GM12878 (cell line): ENCODE data around the gene UBR2. TPM values are rescaled to one million over a fixed set of nuclear protein-coding genes. Genes with fewer than 3 reads are reported as not detected.
A peak's percentile ranks its signal among the peaks of the same experiment; 100 is the strongest.

Experiments
- ASH2L ChIP-seq: fragments of 300-600, 200-600 bp; sonication (generic); IDR thresholded peaks from 2 replicates; pipeline ENCODE4 v1.6.1; 2017; ENCODE audit warnings: low read depth, mild to moderate bottlenecking, borderline replicate concordance
- BACH1 ChIP-seq: fragments of 450-650 bp; IDR thresholded peaks from 2 replicates; pipeline ENCODE4 v1.6.1; 2017; ENCODE audit warnings: mild to moderate bottlenecking, borderline replicate concordance
- BCL11A ChIP-seq: IDR thresholded peaks from 2 replicates; pipeline ENCODE4 v1.6.1; 2011; ENCODE audit warnings: low read depth, low read length
- CBX3 ChIP-seq: fragments of 200-600 bp; sonication (generic); IDR thresholded peaks from 2 replicates; pipeline ENCODE4 v1.6.1; 2016; ENCODE audit warnings: low read depth, borderline replicate concordance
- HDGF ChIP-seq: fragments of 450-650 bp; IDR thresholded peaks from 2 replicates; pipeline ENCODE4 v1.6.1; 2016; ENCODE audit warnings: antibody characterized with exemption
- MYC ChIP-seq: IDR thresholded peaks from 2 replicates; pipeline ENCODE4 v1.6.1; 2011; ENCODE audit warnings: mild to moderate bottlenecking, low read length, moderate library complexity, inconsistent platforms; ENCODE audit not compliant: insufficient read depth, insufficient replicate concordance, insufficient read length, severe bottlenecking
- NR2C1 ChIP-seq: fragments of 450-650 bp; IDR thresholded peaks from 2 replicates; pipeline ENCODE4 v1.6.1; 2017; ENCODE audit warnings: antibody characterized with exemption, mild to moderate bottlenecking, moderate library complexity
- PAX5 ChIP-seq: IDR thresholded peaks from 2 replicates; pipeline ENCODE4 v1.6.1; 2011; ENCODE audit warnings: low read depth, low read length, borderline replicate concordance
- RCOR1 ChIP-seq: conservative IDR thresholded peaks from 2 replicates; pipeline ENCODE4 v1.6.1; 2012; ENCODE audit warnings: low read depth, low read length, improper control_type of control experiment
- RFX5 ChIP-seq: IDR thresholded peaks from 2 replicates; pipeline ENCODE4 v1.6.1; 2011; ENCODE audit warnings: low read depth, low read length, improper control_type of control experiment
- SMAD1 ChIP-seq: fragments of 450-650 bp; IDR thresholded peaks from 2 replicates; pipeline ENCODE4 v1.6.1; 2018; ENCODE audit warnings: mild to moderate bottlenecking, low read depth; ENCODE audit not compliant: partially characterized antibody
- SMARCA5 ChIP-seq: fragments of 450-650 bp; IDR thresholded peaks from 2 replicates; pipeline ENCODE4 v1.6.1; 2017; ENCODE audit warnings: mild to moderate bottlenecking
- SREBF2 ChIP-seq: IDR thresholded peaks from 2 replicates; pipeline ENCODE4 v1.6.1; 2012; ENCODE audit warnings: mild to moderate bottlenecking, low read length
- ZNF217 ChIP-seq: fragments of 450-650 bp; IDR thresholded peaks from 2 replicates; pipeline ENCODE4 v1.6.1; 2017; ENCODE audit warnings: antibody characterized with exemption, mild to moderate bottlenecking
- ZNF622 ChIP-seq: fragments of 450-650 bp; IDR thresholded peaks from 2 replicates; pipeline ENCODE4 v1.6.1; 2017; ENCODE audit warnings: mild to moderate bottlenecking, inconsistent platforms
- polyA plus RNA-seq, 11 experiments: library from polyadenylated mRNA; depleted of rRNA in 4 of 11; unstranded in 6 of 11; stranded (reverse) in 5 of 11; fragments of >200 nt; fragmentation: Nextera tagmentation in 4 of 11; fragmentation: Illumina TruSeq in 1 of 11; extraction: Ambion mirVana in 4 of 11; extraction: Trizol in 1 of 11; gene quantifications; 1 replicate in 1 of 11; 2 replicates in 10 of 11; pipeline versions ENCODE4 v1.2.1 to v1.2.3, GENCODE V29; 2011 to 2016; ENCODE audit warnings: inconsistent platforms in 2 of 11, missing spikeins in 2 of 11, low read depth in 1 of 11
- total RNA-seq, 4 experiments: library from RNA; depleted of rRNA in 3 of 4; stranded (reverse); fragments of >200 nt in 3 of 4; fragmentation: Illumina TruSeq in 1 of 4; extraction: Trizol in 1 of 4; gene quantifications; 2 replicates each; pipeline versions ENCODE4 v1.2.1 to v1.2.3, GENCODE V29; 2013 to 2021
- TF ChIP-seq, protein P1 (sequence below): fragments of 450-650 bp; IDR thresholded peaks from 2 replicates; pipeline ENCODE4 v1.6.1; 2017; ENCODE audit warnings: antibody characterized with exemption, mild to moderate bottlenecking, moderate library complexity
- TF ChIP-seq, protein P2 (sequence below): fragments of 450-650 bp; conservative IDR thresholded peaks from 2 replicates; pipeline ENCODE4 v1.6.1; 2017; ENCODE audit warnings: mild to moderate bottlenecking, moderate library complexity
- TF ChIP-seq, protein P3 (sequence below): fragments of 450-650 bp; IDR thresholded peaks from 2 replicates; pipeline ENCODE4 v1.6.1; 2018; ENCODE audit warnings: mild to moderate bottlenecking, low read depth, moderate library complexity; ENCODE audit not compliant: partially characterized antibody
- TF ChIP-seq, protein P4 (sequence below): fragments of 150-350 bp; IDR thresholded peaks from 2 replicates; pipeline ENCODE4 v1.6.1; 2016; ENCODE audit warnings: low read depth, low read length

UBR2 gene
- total and polyA plus RNA-seq, 10 of the 15 experiments (the other 5 are each of a cell fraction or from before 2014, with no cell fraction given): 2.3 to 18.4 (median 9.6) TPM

DNA sequence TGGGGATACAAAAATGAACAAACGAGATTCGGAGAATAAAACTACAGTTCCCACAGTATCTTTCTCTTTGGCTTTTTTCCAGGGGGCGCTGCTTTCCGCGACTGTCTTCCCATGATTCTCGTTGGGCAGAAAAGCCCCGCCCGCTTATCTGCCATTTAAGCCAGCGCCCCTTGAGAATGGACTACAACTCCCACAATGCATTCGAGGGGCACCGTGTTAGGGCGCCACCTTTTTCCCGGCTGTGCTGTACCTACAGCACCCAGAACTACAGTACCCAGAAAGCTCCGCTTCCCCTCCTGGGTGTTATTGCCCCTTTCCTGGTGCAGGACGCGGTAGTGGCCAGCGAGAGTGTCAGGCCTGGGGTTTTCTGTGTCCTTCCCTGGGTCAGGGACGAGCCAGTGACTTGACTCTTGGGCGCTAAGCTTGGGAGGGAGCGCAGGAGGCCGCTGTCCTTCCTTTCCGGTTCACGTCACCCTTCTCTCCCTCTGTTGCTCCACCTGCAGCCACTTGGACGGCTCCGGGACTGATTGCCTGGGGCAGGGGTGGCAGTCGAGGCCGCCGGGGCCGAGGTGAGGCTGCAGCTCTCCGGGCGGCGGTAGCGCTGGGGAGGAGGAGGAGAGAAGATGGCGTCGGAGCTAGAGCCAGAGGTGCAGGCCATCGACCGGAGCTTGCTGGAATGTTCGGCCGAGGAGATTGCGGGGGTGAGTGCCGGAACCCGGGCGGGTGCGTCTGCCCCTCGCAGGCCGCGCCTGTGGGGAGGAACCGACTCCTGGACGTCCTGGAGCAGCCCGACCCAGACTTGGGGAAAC is at the start of gene UBR2 (continued):
- TF ChIP-seq, protein P1, sequence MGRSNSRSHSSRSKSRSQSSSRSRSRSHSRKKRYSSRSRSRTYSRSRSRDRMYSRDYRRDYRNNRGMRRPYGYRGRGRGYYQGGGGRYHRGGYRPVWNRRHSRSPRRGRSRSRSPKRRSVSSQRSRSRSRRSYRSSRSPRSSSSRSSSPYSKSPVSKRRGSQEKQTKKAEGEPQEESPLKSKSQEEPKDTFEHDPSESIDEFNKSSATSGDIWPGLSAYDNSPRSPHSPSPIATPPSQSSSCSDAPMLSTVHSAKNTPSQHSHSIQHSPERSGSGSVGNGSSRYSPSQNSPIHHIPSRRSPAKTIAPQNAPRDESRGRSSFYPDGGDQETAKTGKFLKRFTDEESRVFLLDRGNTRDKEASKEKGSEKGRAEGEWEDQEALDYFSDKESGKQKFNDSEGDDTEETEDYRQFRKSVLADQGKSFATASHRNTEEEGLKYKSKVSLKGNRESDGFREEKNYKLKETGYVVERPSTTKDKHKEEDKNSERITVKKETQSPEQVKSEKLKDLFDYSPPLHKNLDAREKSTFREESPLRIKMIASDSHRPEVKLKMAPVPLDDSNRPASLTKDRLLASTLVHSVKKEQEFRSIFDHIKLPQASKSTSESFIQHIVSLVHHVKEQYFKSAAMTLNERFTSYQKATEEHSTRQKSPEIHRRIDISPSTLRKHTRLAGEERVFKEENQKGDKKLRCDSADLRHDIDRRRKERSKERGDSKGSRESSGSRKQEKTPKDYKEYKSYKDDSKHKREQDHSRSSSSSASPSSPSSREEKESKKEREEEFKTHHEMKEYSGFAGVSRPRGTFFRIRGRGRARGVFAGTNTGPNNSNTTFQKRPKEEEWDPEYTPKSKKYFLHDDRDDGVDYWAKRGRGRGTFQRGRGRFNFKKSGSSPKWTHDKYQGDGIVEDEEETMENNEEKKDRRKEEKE: no peak
- TF ChIP-seq PAX5 (no peak), HDGF (peak; percentile 72; the same call in 1 of the 2 replicates), CBX3 (no peak), MYC (no peak), NR2C1 (peak; percentile 90), BACH1 (peak; percentile 64), BCL11A (no peak), SMAD1 (peak; percentile 86), RFX5 (peak; percentile 50; the same call in 1 of the 2 replicates), ZNF217 (no peak), ASH2L (no peak), ZNF622 (no peak), SREBF2 (no peak), SMARCA5 (peak; percentile 47; the same call in 1 of the 2 replicates), RCOR1 (0 out of 2 replicates have a peak, but pooled peaks have one; percentile 41)
- TF ChIP-seq, protein P2, sequence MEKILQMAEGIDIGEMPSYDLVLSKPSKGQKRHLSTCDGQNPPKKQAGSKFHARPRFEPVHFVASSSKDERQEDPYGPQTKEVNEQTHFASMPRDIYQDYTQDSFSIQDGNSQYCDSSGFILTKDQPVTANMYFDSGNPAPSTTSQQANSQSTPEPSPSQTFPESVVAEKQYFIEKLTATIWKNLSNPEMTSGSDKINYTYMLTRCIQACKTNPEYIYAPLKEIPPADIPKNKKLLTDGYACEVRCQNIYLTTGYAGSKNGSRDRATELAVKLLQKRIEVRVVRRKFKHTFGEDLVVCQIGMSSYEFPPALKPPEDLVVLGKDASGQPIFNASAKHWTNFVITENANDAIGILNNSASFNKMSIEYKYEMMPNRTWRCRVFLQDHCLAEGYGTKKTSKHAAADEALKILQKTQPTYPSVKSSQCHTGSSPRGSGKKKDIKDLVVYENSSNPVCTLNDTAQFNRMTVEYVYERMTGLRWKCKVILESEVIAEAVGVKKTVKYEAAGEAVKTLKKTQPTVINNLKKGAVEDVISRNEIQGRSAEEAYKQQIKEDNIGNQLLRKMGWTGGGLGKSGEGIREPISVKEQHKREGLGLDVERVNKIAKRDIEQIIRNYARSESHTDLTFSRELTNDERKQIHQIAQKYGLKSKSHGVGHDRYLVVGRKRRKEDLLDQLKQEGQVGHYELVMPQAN: no peak; the same call in none of the 2 replicates
- TF ChIP-seq, protein P3, sequence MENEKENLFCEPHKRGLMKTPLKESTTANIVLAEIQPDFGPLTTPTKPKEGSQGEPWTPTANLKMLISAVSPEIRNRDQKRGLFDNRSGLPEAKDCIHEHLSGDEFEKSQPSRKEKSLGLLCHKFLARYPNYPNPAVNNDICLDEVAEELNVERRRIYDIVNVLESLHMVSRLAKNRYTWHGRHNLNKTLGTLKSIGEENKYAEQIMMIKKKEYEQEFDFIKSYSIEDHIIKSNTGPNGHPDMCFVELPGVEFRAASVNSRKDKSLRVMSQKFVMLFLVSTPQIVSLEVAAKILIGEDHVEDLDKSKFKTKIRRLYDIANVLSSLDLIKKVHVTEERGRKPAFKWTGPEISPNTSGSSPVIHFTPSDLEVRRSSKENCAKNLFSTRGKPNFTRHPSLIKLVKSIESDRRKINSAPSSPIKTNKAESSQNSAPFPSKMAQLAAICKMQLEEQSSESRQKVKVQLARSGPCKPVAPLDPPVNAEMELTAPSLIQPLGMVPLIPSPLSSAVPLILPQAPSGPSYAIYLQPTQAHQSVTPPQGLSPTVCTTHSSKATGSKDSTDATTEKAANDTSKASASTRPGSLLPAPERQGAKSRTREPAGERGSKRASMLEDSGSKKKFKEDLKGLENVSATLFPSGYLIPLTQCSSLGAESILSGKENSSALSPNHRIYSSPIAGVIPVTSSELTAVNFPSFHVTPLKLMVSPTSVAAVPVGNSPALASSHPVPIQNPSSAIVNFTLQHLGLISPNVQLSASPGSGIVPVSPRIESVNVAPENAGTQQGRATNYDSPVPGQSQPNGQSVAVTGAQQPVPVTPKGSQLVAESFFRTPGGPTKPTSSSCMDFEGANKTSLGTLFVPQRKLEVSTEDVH: no peak
- TF ChIP-seq, protein P4, sequence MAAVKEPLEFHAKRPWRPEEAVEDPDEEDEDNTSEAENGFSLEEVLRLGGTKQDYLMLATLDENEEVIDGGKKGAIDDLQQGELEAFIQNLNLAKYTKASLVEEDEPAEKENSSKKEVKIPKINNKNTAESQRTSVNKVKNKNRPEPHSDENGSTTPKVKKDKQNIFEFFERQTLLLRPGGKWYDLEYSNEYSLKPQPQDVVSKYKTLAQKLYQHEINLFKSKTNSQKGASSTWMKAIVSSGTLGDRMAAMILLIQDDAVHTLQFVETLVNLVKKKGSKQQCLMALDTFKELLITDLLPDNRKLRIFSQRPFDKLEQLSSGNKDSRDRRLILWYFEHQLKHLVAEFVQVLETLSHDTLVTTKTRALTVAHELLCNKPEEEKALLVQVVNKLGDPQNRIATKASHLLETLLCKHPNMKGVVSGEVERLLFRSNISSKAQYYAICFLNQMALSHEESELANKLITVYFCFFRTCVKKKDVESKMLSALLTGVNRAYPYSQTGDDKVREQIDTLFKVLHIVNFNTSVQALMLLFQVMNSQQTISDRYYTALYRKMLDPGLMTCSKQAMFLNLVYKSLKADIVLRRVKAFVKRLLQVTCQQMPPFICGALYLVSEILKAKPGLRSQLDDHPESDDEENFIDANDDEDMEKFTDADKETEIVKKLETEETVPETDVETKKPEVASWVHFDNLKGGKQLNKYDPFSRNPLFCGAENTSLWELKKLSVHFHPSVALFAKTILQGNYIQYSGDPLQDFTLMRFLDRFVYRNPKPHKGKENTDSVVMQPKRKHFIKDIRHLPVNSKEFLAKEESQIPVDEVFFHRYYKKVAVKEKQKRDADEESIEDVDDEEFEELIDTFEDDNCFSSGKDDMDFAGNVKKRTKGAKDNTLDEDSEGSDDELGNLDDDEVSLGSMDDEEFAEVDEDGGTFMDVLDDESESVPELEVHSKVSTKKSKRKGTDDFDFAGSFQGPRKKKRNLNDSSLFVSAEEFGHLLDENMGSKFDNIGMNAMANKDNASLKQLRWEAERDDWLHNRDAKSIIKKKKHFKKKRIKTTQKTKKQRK: no peak
